HG03571 (cell line): Measurements from ENCODE around the gene CCBE1.

Experiments
- ATAC-seq: cut with Tn5 transposase; IDR thresholded peaks from one replicate; pipeline ENCODE4 v1.9.1; 2021; ENCODE audit not compliant: unreplicated experiment

The CCBE1 gene

DNA sequence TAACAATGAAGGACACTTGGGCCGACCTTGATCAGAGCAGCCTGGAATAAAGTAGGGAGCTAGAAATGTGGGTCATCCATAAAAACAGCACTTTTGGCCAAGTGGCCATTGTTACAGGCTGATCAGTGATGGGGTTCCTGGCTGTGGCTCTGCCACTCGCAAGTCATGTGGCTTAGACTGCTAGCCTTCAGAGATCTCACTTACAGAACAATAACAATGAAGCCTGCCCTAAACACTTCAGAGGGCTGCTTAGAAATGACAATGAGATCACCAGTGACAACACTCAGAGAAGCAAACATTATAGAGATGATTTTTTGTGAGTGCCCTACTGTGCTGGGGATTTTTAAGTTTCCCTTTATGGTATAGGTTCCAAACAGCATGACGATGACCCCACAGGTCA lies 230.2 kb downstream of the CCBE1 start:
- no peak for ATAC-seq

DNA sequence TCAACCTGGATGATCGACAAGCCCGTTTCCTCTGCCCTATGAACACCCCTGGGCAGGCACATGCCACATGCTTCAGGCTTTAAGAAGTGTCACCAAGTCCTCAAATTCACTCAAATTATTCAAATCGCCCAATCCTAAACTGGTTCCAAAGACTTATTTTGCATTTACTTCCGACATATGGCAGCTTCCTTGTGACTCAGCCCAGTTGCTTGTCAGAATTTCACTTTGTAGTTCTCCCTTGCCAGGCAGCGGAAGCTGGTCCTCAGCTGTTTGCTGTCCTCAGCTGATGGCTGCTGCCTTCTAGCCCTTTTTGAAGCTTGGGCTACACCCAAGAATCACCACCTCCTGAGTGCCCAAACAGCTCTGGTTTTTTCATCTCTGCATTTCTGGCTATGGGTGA lies 232.7 kb downstream of the CCBE1 start:
- ATAC-seq: no peak

DNA sequence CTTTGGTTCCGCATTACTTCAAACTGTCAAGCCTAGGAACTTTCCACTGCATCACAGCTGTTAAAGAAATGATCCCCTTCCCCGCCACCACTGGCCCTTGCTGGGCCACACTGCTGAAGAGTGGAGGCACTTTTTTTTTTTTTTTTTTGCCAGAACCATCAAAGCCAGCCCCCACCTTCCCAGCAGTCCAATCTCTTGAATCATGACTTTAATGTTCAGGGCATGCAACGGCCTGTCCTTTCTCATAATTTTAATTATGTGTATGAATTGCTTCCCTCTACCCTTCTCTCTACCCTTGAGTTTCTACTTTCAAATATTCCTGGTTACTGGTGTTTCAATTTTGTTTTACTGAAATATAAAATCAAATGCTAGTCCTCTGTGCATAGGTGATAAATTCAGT lies 236.1 kb downstream of the CCBE1 start:
- no peak for ATAC-seq

DNA sequence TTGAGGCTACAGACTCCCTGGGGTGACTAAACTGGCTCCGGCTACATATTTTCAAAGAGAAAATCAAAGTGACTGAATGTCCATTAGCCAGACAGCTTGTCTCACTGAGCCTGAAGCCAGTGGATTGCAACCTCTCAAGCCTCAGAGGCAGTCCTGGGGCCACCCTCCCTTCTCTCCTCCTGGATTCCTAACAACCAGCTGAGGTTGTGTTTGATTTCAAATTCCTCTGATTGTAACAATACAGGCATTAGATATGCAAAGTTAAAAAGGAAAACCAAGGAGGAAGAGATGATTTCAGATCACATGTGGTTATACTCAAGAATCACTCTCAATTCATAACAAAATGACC lies 237.2 kb downstream of the CCBE1 start:
- no peak for ATAC-seq

DNA sequence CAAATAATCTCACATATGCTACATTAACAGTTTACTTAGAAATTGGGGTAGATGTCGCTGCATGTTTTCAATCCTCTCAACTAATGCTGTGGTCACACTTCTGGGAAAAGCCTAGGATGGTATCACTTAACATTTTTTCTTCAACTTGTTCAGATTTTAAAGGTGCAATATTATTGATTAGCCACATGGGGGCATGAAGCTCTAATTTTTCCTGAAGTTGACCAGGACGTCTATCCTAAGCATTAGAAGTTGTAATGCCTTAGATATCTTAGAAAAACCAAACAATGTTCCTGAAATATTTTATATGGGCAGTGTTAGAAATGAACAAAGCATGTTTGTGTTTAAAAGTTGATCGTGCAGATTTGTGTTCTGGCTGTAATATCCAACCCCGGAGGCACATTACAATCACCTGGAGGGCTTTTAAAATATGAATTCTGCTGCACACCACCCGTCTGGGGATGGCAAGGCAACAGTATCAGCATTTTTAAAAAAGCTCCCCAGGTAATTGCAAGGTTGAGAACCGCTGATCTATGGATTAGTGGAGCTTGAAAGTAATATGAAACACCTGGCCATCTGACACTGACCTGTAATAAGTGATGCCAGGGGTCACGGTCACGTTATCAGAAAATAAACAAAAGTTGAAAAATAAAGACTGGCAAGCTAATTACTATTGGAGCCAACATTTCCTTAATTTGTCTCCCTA lies 237.7 kb downstream of the CCBE1 start:
- ATAC-seq: no peak

DNA sequence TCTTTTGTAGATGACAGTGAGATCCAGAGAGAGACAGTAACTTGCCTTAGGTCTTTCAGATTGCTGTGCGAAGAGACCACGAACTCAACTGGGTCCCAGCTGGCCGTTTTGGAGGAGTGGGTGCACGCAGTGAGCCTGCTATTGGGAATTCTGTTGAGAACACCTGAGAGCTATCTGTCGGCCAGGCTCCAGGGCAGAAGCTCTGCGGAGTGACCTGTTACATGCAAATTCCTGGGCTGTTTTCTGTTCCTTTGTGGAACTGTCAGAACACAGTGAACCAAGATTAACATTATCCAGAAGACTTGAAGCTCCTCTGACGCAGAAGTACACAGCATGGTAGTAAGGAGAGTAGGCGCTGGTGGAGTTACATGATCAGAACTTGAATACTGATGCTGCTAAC lies 238.6 kb downstream of the CCBE1 start:
- ATAC-seq: no peak

DNA sequence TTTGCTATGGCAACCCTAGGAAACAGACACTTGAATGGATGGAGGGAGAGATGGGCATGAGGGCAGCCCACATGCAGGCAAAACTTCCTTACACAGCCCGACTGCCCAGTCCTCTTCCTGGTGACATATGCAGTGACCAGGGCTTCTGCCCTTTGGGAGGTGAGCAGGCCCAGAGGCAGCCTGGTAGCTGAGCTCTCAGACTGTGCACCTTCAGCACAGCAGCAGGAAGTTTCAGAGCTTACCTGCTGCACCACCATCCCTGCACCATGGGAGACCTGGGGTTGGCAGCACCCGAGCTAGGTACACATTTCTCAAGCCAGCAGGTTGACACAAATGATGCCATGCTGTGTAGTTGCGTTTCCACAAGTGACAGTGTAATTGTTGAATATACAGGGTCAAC lies 240.6 kb downstream of the CCBE1 start:
- no peak for ATAC-seq

DNA sequence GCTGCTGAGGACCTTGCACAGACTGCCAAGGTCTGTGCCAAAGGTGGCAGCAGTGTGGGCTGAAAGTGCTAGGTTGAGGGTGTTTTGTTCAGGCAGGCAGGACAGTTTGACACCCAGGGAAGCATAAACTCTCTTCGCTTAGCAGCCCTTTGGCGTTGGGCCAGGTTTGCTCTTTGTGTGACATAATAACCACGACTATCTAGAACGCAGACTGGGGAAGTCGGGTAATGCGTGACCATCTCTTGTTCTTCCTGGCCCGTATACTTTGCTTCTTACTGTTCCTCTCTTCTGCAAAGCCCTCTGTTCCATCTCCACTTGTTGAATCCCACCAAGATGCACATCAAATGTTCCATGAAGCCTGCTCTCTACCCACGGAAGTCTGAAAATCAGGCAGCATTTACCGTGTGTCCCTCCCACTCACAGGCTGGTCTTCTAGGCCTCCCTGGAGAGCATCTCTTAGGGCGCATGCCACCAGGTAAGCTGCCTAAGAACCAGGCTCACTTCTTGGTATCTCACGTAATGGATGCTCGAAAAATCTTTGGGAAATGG lies 241.4 kb downstream of the CCBE1 start:
- no peak for ATAC-seq

DNA sequence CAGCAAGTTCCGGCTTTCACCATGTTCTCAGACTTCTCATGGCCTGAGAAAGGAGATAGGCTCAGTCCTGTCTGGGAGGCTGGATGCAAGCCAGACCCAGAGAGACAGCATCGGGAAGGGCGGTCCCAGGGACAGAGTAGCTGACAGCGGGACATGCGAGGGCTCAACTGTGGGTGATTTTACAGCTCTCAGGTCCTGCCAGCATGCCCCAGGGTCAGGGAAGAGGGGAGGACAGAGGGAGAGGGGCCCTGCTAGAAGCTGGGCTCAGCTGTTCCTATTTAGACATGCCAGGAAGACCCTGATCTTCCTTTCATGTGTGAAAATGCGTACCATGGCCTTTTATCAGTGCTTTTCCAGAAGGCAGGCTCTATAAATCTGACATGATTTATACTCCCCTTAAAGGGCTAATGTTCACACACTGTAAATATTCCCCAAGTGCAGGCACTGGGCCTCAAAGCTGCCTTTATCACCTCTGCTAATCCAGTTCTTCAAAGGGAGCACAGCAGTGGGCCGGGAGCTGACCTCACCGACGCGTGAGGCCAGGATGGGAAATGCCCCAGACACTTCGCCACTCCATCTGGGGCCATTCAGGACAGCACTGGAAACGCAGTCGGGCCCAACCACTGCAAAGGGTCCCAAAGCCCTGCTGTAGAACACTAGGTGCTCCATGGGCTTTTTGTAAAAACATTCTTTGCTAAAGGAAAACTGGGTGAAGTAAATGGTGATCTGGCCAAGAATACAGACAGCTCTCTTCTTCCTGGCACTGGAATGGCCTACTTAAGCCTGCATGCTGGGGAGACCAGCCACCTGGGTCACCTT lies 242.1 kb downstream of the CCBE1 start:
- no peak for ATAC-seq

DNA sequence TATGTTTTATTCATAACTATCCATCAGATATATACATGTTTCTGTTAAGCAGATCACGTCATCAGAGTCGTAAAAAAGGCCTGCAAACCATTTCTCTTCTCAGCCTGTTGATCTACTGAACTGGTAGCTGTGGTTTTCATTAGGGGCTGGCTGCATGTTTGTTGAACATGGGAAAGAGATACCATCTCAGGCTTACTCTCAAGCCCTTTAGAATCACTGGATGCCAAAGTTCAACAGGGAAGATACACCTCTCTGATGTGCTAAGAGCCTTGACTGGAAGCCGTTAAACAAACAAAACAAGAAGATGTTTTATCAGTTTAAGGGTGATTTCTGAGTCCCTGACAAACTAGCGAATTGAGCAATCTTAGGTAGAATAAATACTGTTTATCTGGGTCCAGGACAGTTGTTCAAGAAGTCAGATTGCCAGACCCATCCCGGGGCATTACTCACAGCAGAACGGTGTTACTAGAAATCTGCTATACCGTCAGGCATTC lies 243.7 kb downstream of the CCBE1 start:
- no peak for ATAC-seq

DNA sequence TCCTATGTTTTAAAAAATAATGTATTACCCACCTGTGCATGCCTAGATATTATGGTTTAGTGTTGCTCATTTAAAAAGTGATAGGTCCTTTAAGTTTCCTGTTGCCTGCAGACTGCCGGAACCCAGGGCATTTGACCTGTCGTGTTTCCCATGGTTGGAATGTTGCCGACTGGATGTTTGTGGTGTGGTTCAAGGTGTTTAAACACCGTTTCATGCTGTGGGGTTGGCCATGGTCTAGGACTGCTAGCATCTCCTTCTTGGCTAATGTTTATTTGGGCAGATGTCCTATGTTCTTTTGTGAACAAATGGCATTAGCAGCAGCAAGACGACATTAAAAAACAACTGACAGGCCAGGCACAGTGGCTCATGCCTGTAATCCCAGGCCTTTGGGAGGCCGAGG lies 245.3 kb downstream of the CCBE1 start:
- ATAC-seq: no peak

DNA sequence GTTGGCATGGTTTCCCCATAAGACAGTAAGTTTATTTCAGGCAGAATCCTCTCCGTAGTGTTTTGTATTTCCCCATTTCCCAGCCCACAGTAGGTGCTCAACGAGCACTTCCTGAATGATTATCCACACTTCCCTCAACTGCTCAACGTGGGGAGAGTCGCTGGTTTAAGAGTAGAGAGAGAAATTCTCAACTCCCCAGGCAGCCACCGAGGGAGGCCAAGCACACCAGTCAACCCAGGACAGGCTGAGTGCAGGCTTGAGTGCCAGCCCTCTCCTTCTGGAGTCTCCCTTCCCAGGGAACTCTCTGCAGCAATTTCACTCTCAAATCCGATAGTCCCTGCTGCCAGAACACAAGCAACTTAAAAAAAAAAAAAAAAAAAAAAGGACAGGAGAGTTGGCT lies 246.2 kb downstream of the CCBE1 start:
- ATAC-seq: no peak

DNA sequence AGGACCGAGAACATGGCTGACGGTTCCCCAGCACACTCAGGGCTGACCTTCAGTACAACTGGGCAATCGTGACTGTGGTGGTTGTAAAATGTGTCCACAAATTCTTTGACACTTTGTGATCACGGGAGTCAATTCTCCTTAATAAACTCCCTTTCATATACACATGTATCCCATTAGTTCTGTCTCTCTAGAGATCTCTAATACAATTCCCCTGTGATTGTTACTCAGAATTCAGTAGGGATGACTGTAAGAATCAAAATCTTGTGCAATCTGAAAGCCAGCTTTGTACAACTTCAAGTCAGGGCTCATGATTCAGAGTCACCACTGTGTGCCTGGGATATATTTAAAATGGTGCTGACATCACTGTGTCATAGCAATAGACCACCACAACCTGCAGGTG lies 248.7 kb downstream of the CCBE1 start:
- ATAC-seq: no peak

DNA sequence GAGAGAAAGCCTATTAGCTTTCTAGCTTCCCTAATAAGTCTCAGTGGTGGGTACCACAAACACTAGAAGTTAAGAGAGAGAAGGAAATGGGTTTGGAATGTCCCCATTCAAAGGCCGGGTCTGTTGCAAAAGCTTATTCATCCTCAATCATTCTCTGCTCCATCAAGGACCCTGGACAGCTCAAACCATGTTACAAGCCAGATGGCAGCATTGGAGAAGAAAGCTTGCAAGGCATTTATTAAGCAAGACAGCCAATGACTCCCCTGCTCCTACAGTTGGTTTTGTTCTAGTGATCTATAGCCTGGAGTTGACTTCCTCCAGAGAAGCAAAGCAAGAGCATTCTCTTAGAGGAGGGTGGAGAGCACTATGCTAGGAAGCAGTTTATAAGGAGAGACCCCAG lies 251.2 kb downstream of the CCBE1 start:
- ATAC-seq: no peak

DNA sequence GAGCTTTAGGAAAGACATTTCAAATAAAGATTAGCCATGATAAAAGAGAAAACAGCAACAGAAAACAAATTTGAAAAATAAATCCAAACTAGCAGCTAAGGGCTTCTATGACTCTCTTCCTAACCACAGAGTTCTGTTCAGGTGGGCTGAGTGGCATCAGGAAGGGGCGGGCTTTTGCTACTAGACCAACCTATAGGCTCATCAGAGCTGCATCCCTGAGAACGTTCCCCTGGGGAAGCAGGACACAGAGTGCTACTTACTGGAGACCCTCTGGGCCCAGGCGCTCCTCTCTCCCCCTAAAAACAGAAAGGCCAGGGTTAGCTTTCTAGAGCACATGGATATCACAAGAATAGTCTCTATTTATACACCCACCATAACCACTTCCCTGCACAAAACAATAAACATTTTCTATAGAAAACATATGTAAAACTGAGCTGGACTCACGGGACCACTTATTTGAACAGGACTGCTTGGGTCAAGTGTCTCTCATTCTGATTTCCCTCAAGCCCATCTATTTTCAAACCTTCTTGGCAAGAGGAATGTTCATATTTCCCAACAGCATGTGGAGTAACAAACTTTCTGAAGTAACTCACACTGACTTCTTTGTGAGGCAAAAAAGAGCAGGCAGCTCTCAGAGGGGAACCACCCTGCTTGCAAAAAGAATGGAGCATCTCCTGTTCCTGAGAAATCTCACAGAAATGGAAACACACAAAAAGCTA lies 259.2 kb downstream of the CCBE1 start:
- no peak for ATAC-seq

DNA sequence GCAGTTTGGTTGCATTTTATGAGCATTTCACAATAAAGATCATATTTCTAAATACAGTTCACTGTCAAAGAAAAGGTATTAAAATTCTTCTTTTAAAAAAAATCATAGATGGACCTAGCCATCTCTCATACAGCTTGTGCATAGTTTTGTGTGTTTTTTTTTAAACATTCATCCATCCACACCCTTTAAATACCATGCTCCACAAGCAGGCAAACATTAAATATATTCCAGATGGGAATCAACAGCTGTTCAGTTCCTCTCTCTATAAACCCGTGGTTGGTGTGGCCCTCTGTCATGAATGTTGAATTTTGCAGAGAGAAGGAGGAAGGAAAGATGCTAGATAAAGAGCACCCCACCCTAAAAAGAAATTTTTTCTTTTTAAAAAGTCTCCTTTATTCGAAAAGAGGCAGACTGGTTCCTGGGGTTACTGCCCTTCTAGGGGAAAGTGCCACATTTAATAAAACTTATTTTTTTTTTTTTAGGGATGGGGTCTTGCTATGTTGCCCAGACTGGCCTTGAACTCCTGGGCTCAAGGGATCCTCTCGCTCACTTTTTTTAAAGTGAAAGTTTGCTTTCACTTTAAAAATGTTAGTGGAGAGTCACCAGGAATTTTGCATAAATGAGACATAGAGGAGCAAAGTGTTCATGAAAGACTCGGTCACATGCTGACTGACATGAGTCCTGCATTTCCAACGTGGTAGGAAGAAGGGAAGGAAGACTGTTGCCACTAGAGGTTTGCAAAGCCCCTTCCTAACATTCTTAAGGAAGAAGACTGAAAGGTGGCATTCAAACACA lies 264.2 kb downstream of the CCBE1 start:
- no peak for ATAC-seq

DNA sequence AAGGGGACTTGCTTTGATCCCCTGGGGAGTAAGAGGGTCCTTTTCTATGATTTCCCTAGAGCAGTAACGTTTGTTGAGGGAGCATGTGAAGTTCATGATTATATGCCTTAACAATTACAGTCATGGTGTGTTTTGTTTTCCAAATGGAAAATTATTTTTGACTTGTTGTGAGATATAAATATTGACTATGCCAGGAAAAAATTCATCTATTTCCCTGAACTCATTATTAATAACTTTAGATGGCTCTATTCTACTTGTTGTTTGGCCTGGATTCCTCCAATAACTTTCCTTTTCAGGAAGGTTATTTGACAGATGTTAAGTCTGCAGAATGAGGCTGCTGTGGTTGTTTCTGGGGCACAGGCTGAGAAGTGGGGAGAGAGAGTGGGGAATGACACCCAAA lies 266.1 kb downstream of the CCBE1 start:
- ATAC-seq: no peak

DNA sequence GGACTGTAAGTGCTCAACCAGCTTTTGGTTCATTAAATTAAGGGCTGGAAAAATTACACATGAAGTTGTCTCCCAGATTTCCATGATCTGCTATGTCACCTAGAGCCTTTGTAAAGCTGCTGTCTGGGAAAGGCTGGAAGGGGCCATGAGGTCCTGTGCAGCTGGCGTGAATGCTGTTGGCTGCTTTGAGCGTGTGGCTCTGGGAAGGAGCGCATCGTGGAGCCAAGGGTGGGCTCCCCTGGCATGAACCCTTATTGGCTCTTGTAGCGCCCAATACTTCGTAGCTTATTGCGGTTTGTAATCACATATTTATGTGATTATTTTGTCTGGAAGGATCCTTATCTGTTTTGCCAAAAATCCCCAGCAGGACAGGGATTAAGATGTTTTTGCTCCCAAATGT lies 267.6 kb downstream of the CCBE1 start:
- ATAC-seq: no peak

DNA sequence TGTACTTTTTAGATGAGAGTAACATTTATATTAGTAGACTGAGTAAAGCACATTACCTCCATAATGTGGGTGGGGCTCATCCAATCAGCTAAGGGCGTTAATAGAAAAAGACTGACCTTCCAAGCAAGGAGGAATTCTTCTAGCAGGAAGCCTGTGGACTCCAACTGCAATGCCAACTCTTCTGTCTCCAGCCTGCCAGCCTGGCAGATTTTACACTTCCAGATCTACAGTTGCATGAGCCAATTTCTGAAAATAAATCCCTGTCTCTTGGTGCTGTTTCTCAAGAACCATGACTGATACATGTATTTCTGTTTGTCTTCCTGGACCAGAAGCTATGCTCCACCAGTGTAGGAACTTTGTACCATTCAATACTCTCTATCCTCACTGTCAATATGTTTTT lies 269.2 kb downstream of the CCBE1 start:
- ATAC-seq: no peak

DNA sequence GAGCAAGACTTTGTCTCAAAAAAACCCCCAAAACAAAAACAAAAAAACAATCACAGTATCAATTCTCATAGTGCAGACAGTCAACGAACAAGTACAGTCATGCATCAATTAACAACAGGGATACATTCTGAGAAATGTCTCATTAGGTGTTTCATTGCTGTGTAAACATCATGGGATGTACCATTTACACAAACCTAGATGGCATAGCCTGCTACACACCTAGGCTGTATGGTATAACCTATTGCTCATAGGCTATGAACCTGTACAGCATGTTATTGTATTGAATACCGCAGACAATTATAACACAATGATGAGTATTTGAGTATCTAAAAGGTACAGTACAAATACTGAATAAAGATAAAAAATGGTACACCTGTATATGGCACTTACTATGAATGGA lies 270.4 kb downstream of the CCBE1 start:
- ATAC-seq: no peak

DNA sequence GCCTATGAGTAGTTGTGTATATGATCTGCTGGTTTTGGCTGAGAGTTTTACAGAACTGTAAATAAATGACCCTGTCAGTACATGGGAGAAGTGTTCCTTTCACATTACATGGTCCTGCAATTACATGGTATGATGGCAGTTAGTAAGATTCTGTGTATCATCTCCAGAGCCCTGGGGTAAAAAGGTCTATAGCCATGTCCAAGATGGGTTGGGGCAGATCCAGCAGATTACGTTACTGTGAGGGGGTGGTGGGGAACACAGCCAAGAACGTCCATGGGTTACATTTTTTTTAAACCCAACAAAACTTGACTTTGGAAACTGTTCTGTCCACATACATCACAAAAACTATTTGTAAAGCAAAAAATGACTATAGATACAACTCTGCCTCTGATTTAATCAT lies 274.0 kb downstream of the CCBE1 start:
- no peak for ATAC-seq
